NCI-H128 (cell line): ENCODE results near the gene TMED1.
"Not testable (repeated sequence)": the region's sequence is repeated elsewhere in the genome, so short reads cannot be mapped to it uniquely, and the experiment has no call there.

Source experiments
- DNase-seq: peaks from one replicate; lab custom pipeline; 2025; ENCODE audit not compliant: unreplicated experiment; lab: John Stamatoyannopoulos, UW

TMED1 gene

GRCh38 chr19:10835754-10836478 is at the start of gene TMED1:
Gene TMED1 (minus strand): TSS chr19:10836212. CDS start chr19:10836191, 21 bp downstream.
- peak; percentile 99 for DNase-seq

- DNase-seq: no peak
These were observed 49.5 kb upstream of the TMED1 start for GRCh38 chr19:10885201-10886169.

GRCh38 chr19:10884274-10884673 is 48.3 kb upstream of the TMED1 start:
- no peak for DNase-seq

- no peak for DNase-seq
These were observed 46.1 kb upstream of the TMED1 start for GRCh38 chr19:10882108-10882457.

- DNase-seq: no peak
These were observed 45.5 kb upstream of the TMED1 start for GRCh38 chr19:10881403-10882107.

- no peak for DNase-seq
These were observed 42.2 kb upstream of the TMED1 start for GRCh38 chr19:10878253-10878652.

GRCh38 chr19:10877608-10878007 is 41.6 kb upstream of the TMED1 start:
- not testable (repeated sequence) for DNase-seq

GRCh38 chr19:10876459-10877240 is 40.6 kb upstream of the TMED1 start:
- DNase-seq: no peak

- no peak for DNase-seq
These were observed 38.0 kb upstream of the TMED1 start for GRCh38 chr19:10874024-10874423.

- no peak for DNase-seq
These were observed 36.6 kb upstream of the TMED1 start for GRCh38 chr19:10872546-10873107.

GRCh38 chr19:10871711-10872545 is 35.9 kb upstream of the TMED1 start:
- DNase-seq: no peak

- DNase-seq: peak; percentile 94
These were observed 35.1 kb upstream of the TMED1 start, which contains the start of gene CARM1 for GRCh38 chr19:10870955-10871603. Gene CARM1 (plus strand): TSS chr19:10871553. CDS start chr19:10871703, 150 bp downstream.

- DNase-seq: no peak
These were observed 34.5 kb upstream of the TMED1 start for GRCh38 chr19:10870501-10870954.

- not testable (repeated sequence) for DNase-seq
These were observed 33.9 kb upstream of the TMED1 start for GRCh38 chr19:10869872-10870311.

GRCh38 chr19:10868872-10869547 is 33.0 kb upstream of the TMED1 start:
- DNase-seq: no peak

- DNase-seq: no peak
These were observed 30.5 kb upstream of the TMED1 start for GRCh38 chr19:10866495-10866894.

- peak; percentile 30 for DNase-seq
These were observed 28.5 kb upstream of the TMED1 start for GRCh38 chr19:10864538-10864899.

- DNase-seq: no peak
These were observed 27.2 kb upstream of the TMED1 start for GRCh38 chr19:10863107-10863717.
